Measurements from ENCODE around the gene CSTF1. TPM values are rescaled to one million over a fixed set of nuclear protein-coding genes. Genes with fewer than 3 reads are reported as not detected.

Gene CSTF1
- total RNA-seq, 2 donors from 2014 or later: 16.4 to 22.8 TPM

- no peak overlapping the region for H3K27ac ChIP-seq
- DNase-seq (ENCODE audit: low spot score): no peak
- no peak for TF ChIP-seq CTCF (IDR thresholded peaks at IDR 0.05)
Observed at GRCh38 chr20:56427797-56428196, 35.4 kb downstream of the CSTF1 start.

GRCh38 chr20:56428410-56428809 lies 36.0 kb downstream of the CSTF1 start:
- no peaks in the 10 kb centered on the region for H3K4me1 ChIP-seq

More at GRCh38 chr20:56427797-56428196, 35.4 kb downstream of the CSTF1 start:
- no peak overlapping the region for H3K4me3 ChIP-seq
- no peaks in the 10 kb centered on the region for H3K36me3 ChIP-seq
- H3K4me1 ChIP-seq: peaks cover 0 to 2% of the 10 kb centered on the region in 2 donors
- H3K9me3 ChIP-seq: no peaks in the 10 kb centered on the region
- H3K27me3 ChIP-seq: no peaks in the 10 kb centered on the region

DNA sequence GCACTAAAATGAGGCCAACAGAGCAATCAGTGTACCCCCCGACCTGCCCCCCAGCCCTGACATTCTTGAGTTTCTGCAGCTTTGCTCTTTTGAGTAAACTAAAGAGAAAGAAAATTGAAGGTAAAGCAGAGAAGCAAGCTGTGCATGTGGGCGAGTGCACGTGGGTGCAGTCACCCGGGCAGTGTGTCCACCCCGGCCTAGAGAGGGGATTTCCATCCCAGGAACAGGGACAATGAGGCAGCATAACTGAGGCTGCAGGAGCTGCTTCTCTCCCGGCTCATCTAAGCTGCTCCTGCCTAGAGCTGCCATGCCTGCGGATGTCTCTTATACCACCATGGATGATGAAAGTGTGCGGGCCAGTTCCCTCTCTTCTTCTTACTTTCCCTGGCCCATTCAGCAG lies 36.4 kb downstream of the CSTF1 start:
- Histone ChIP-seq H3K27me3 (no peaks in the 10 kb centered on the region), H3K9me3 (no peaks in the 10 kb centered on the region), H3K27ac (no peak overlapping the region), H3K36me3 (no peaks in the 10 kb centered on the region), H3K4me3 (no peak overlapping the region), H3K4me1 (no peaks in the 10 kb centered on the region)
- TF ChIP-seq CTCF (IDR thresholded peaks at IDR 0.05): no peak
- DNase-seq (ENCODE audit: low spot score): no peak

More at GRCh38 chr20:56428410-56428809, 36.0 kb downstream of the CSTF1 start:
- H3K9me3 ChIP-seq: no peaks in the 10 kb centered on the region
- no peak for TF ChIP-seq CTCF (IDR thresholded peaks at IDR 0.05)
- no peak for DNase-seq (ENCODE audit: low spot score)
- H3K4me3 ChIP-seq: no peak overlapping the region
- no peaks in the 10 kb centered on the region for H3K36me3 ChIP-seq
- H3K27ac ChIP-seq: no peak overlapping the region
- H3K27me3 ChIP-seq: no peaks in the 10 kb centered on the region

- no peak for TF ChIP-seq CTCF (IDR thresholded peaks at IDR 0.05)
- Histone ChIP-seq H3K4me1 (no peaks in the 10 kb centered on the region), H3K27ac (no peak overlapping the region), H3K9me3 (no peaks in the 10 kb centered on the region), H3K27me3 (no peaks in the 10 kb centered on the region), H3K36me3 (no peaks in the 10 kb centered on the region), H3K4me3 (no peak overlapping the region)
- DNase-seq (ENCODE audit: low spot score): no peak
Observed at GRCh38 chr20:56429502-56429901, 37.1 kb downstream of the CSTF1 start.

- no peak overlapping the region for H3K27ac ChIP-seq
- no peak for TF ChIP-seq CTCF (IDR thresholded peaks at IDR 0.05)
- DNase-seq (ENCODE audit: low spot score): no peak
- no peaks in the 10 kb centered on the region for H3K4me1 ChIP-seq
- H3K27me3 ChIP-seq: no peaks in the 10 kb centered on the region
- no peaks in the 10 kb centered on the region for H3K9me3 ChIP-seq
- no peaks in the 10 kb centered on the region for H3K36me3 ChIP-seq
- H3K4me3 ChIP-seq: no peak overlapping the region
Observed at GRCh38 chr20:56429941-56430340, 37.5 kb downstream of the CSTF1 start.

- no peak for TF ChIP-seq CTCF (IDR thresholded peaks at IDR 0.05)
- no peaks in the 10 kb centered on the region for H3K4me1 ChIP-seq
Observed at GRCh38 chr20:56430461-56430860, 38.0 kb downstream of the CSTF1 start.

More at GRCh38 chr20:56430461-56430860, 38.0 kb downstream of the CSTF1 start:
- Histone ChIP-seq H3K36me3 (no peaks in the 10 kb centered on the region), H3K27ac (no peak overlapping the region), H3K9me3 (no peaks in the 10 kb centered on the region), H3K27me3 (no peaks in the 10 kb centered on the region), H3K4me3 (no peak overlapping the region)
- no peak for DNase-seq (ENCODE audit: low spot score)
